CD14-positive monocyte (primary cell): ENCODE data around the gene ERCC2. TPM values are rescaled to one million over a fixed set of nuclear protein-coding genes. Genes with fewer than 3 reads are reported as not detected.

Experiments
- DNase-seq, 3 donors: peaks; one replicate each; pipeline ENCODE4 v3.0.0-alpha.2; 2011 to 2022
- H2AFZ ChIP-seq: 2 replicates; pipeline ENCODE4 v1.6.0; 2012; ENCODE audit warnings: mild to moderate bottlenecking, low read depth, low read length, inconsistent platforms; ENCODE audit not compliant: insufficient read depth, poor library complexity, severe bottlenecking
- H3K27ac ChIP-seq, 2 donors: 1 replicate in 1 of 2; 2 replicates in 1 of 2; pipeline ENCODE4 v1.5.1; 2012 to 2013; ENCODE audit warnings: low read length in 2 of 2, control low read depth in 1 of 2, inconsistent platforms in 1 of 2, low read depth in 1 of 2, mild to moderate bottlenecking in 1 of 2
- H3K27me3 ChIP-seq, 2 donors: one replicate each; pipeline versions ENCODE4 v1.6.0 to v1.6.1; 2011 to 2013; ENCODE audit warnings: low read length in 2 of 2; ENCODE audit not compliant: control insufficient read depth in 2 of 2, insufficient read depth in 2 of 2
- H3K36me3 ChIP-seq, 2 donors: replicated peaks in 1 of 2; 1 replicate in 1 of 2; 2 replicates in 1 of 2; pipeline versions ENCODE4 v1.5.1 to v1.6.1; 2012 to 2013; ENCODE audit warnings: low read length in 2 of 2, control low read depth in 1 of 2, inconsistent platforms in 1 of 2, mild to moderate bottlenecking in 1 of 2; ENCODE audit not compliant: insufficient read depth in 2 of 2, control insufficient read depth in 1 of 2
- H3K4me1 ChIP-seq, 2 donors: 1 replicate in 1 of 2; 2 replicates in 1 of 2; pipeline versions ENCODE4 v1.5.1 to v1.6.1; 2012 to 2013; ENCODE audit warnings: low read length in 2 of 2, control low read depth in 1 of 2, inconsistent platforms in 1 of 2, mild to moderate bottlenecking in 1 of 2, moderate library complexity in 1 of 2; ENCODE audit not compliant: insufficient read depth in 2 of 2, control insufficient read depth in 1 of 2
- H3K4me2 ChIP-seq: replicated peaks from 2 replicates; pipeline ENCODE3; 2012; ENCODE audit warnings: low read length, moderate library complexity, mild to moderate bottlenecking; ENCODE audit not compliant: poor library complexity, severe bottlenecking; ENCODE audit errors: extremely low read depth
- H3K4me3 ChIP-seq, 3 experiments: fragments of 200-600 bp in 1 of 3; sonication (generic) in 1 of 3; replicated peaks in 1 of 3; 1 replicate in 2 of 3; 2 replicates in 1 of 3; pipeline ENCODE4 v1.5.1; 2011 to 2013; ENCODE audit warnings: low read length in 3 of 3, mild to moderate bottlenecking in 3 of 3, control low read depth in 2 of 3, low read depth in 2 of 3, inconsistent platforms in 1 of 3, moderate library complexity in 1 of 3
- H3K79me2 ChIP-seq: 2 replicates; pipeline ENCODE4 v1.6.0; 2012; ENCODE audit warnings: mild to moderate bottlenecking, control low read depth, inconsistent platforms, low read length, moderate library complexity; ENCODE audit not compliant: insufficient read depth
- H3K9ac ChIP-seq: 2 replicates; pipeline ENCODE4 v1.6.0; 2017; ENCODE audit warnings: low read length, mild to moderate bottlenecking; ENCODE audit not compliant: insufficient read depth, poor library complexity, severe bottlenecking
- H3K9me3 ChIP-seq, 2 donors: replicated peaks in 1 of 2; 1 replicate in 1 of 2; 2 replicates in 1 of 2; pipeline versions ENCODE4 v1.5.1 to v1.6.1; 2012 to 2013; ENCODE audit warnings: low read length in 2 of 2, control low read depth in 1 of 2; ENCODE audit not compliant: control insufficient read depth in 1 of 2, insufficient read depth in 1 of 2
- H4K20me1 ChIP-seq: 2 replicates; pipeline ENCODE4 v1.6.0; 2012; ENCODE audit warnings: mild to moderate bottlenecking, low read length, control low read depth, moderate library complexity; ENCODE audit not compliant: insufficient read depth
- H3K27ac Mint-ChIP-seq, 7 donors: one replicate each; pipeline ENCODE4 v1.8.0; 2020; ENCODE audit warnings: mild to moderate bottlenecking in 7 of 7, mixed read lengths in 7 of 7, moderate library complexity in 6 of 7, inconsistent platforms in 2 of 7
- H3K27me3 Mint-ChIP-seq, 3 donors: one replicate each; pipeline ENCODE4 v1.8.0; 2021 to 2022; ENCODE audit warnings: low read depth in 3 of 3, mild to moderate bottlenecking in 3 of 3, mixed read lengths in 3 of 3, moderate library complexity in 3 of 3, inconsistent platforms in 1 of 3
- H3K36me3 Mint-ChIP-seq, 2 donors: one replicate each; pipeline ENCODE4 v1.8.0; 2020; ENCODE audit warnings: mixed read lengths in 2 of 2, inconsistent platforms in 1 of 2, mild to moderate bottlenecking in 1 of 2
- H3K4me1 Mint-ChIP-seq: one replicate; pipeline ENCODE4 v1.8.0; 2020; ENCODE audit warnings: mild to moderate bottlenecking, mixed read lengths
- H3K4me3 Mint-ChIP-seq, 2 donors: one replicate each; pipeline ENCODE4 v1.8.0; 2020; ENCODE audit warnings: mild to moderate bottlenecking in 2 of 2, mixed read lengths in 2 of 2, moderate library complexity in 1 of 2
- H3K9me3 Mint-ChIP-seq, 7 donors: one replicate each; pipeline ENCODE4 v1.8.0; 2020 to 2022; ENCODE audit warnings: mixed read lengths in 7 of 7, mild to moderate bottlenecking in 6 of 7, moderate library complexity in 6 of 7, inconsistent platforms in 2 of 7
- CTCF ChIP-seq: fragments of 200-600 bp; IDR thresholded peaks from one replicate; pipeline ENCODE4 v1.8.0; 2022; ENCODE audit warnings: antibody characterized with exemption, mild to moderate bottlenecking
- WGBS: methylation state at CpG from one replicate; pipeline ENCODE4 v1.1.5; 2013; ENCODE audit warnings: missing lambda C conversion rate; ENCODE audit not compliant: insufficient coverage; 5-methylcytosine and 5-hydroxymethylcytosine counted together
- intact Hi-C, 2 donors: fragments of 100-400 bp; cut with micrococcal nuclease; formaldehyde crosslinking; loops; one replicate each; pipeline versions ENCODE4 v1.15.0 to v1.15.1; 2023
- polyA plus RNA-seq, 3 donors: library from polyadenylated mRNA; depleted of rRNA in 1 of 3; unstranded in 2 of 3; stranded (reverse) in 1 of 3; fragments of 300-500 nt in 2 of 3; fragments of >200 nt in 1 of 3; fragmentation: Illumina TruSeq in 2 of 3; gene quantifications; 1 replicate in 2 of 3; 2 replicates in 1 of 3; pipeline ENCODE4 v1.2.3, GENCODE V29; 2012 to 2021

The ERCC2 gene
- polyA plus RNA-seq, 3 donors = 4.0 to 20.0 (median 4.4) TPM

GRCh38 chr19:45362291-45362690 lies 8.1 kb downstream of the ERCC2 start:
- 90% methylated on average over 12 of the region's 16 CpGs for WGBS
- H3K36me3 Mint-ChIP-seq = peaks cover 36 to 70% of the 10 kb centered on the region in 2 donors

GRCh38 chr19:45361608-45362007 lies 8.8 kb downstream of the ERCC2 start:
- Mint-ChIP-seq H3K4me1 (no peaks in the 10 kb centered on the region), H3K27me3 (no peaks in the 10 kb centered on the region), H3K4me3 (no peak overlapping the region), H3K9me3 (no peaks in the 10 kb centered on the region), H3K36me3 (peaks cover 41 to 74% of the 10 kb centered on the region in 2 donors), H3K27ac (peak overlapping the region in 1 of 7 donors; percentile 51)
- H3K27me3 ChIP-seq = no peaks in the 10 kb centered on the region
- no peak overlapping the region for H3K27ac ChIP-seq
- peaks cover 30 to 53% of the 10 kb centered on the region in 2 donors for H3K36me3 ChIP-seq
- no peaks in the 10 kb centered on the region for H3K79me2 ChIP-seq
- TF ChIP-seq CTCF = no peak
- H3K9ac ChIP-seq = no peak overlapping the region
- no peak for DNase-seq
- H2AFZ ChIP-seq = no peak overlapping the region
- 94% methylated on average over 13 of the region's 14 CpGs for WGBS
- no peak overlapping the region for H3K4me3 ChIP-seq
- no peaks in the 10 kb centered on the region for H3K4me1 ChIP-seq
- intact Hi-C loops = no loop called here
- H4K20me1 ChIP-seq = no peaks in the 10 kb centered on the region
- no peaks in the 10 kb centered on the region for H3K9me3 ChIP-seq
- no peak overlapping the region for H3K4me2 ChIP-seq

More at GRCh38 chr19:45362291-45362690, 8.1 kb downstream of the ERCC2 start:
- Histone ChIP-seq H2AFZ (no peak overlapping the region), H3K27me3 (no peaks in the 10 kb centered on the region), H4K20me1 (no peaks in the 10 kb centered on the region), H3K4me2 (no peak overlapping the region), H3K9ac (no peak overlapping the region), H3K4me3 (no peak overlapping the region), H3K27ac (no peak overlapping the region), H3K79me2 (no peaks in the 10 kb centered on the region), H3K9me3 (no peaks in the 10 kb centered on the region), H3K4me1 (no peaks in the 10 kb centered on the region), H3K36me3 (peaks cover 26 to 46% of the 10 kb centered on the region in 2 donors)
- Mint-ChIP-seq H3K4me1 (no peaks in the 10 kb centered on the region), H3K27me3 (no peaks in the 10 kb centered on the region), H3K9me3 (no peaks in the 10 kb centered on the region), H3K4me3 (no peak overlapping the region), H3K27ac (peak overlapping the region in 2 of 7 donors; percentile 41 to 55)
- intact Hi-C loops = no loop called here
- TF ChIP-seq CTCF = no peak
- no peak for DNase-seq
